ENCODE measurements around the gene GNAI1. TPM values are rescaled to one million over a fixed set of nuclear protein-coding genes. Genes with fewer than 3 reads are reported as not detected.

The GNAI1 gene
- total and polyA plus RNA-seq, 11 donors, result 4.6 to 26.1 (median 14.1) TPM

- no peak for DNase-seq
- Histone ChIP-seq H3K27me3 (no peaks in the 10 kb centered on the region), H3K36me3 (no peaks in the 10 kb centered on the region), H3K4me1 (peaks cover 0 to 42% (median 14%) of the 10 kb centered on the region in 12 donors), H3K27ac (no peak overlapping the region), H3K4me3 (no peak overlapping the region), H3K9me3 (no peaks in the 10 kb centered on the region)
- peak in 1 of 4 donors; percentile 20 for ATAC-seq
- WGBS, 4 donors, result 58 to 64% (median 60%) methylated on average over 5 of the region's 5 CpGs
- no peak for TF ChIP-seq CTCF (IDR thresholded peaks at IDR 0.05)
- TF ChIP-seq POLR2A (IDR thresholded peaks at IDR 0.05), result no peak
- intact Hi-C loops (cut with DNase I), result no loop called here
Measured at GRCh38 chr7:80150611-80151273, 16.1 kb downstream of the GNAI1 start.

GRCh38 chr7:80151274-80151665 lies 16.6 kb downstream of the GNAI1 start:
- DNase-seq (no peak), ATAC-seq (no peak)
- Histone ChIP-seq H3K27me3 (no peaks in the 10 kb centered on the region), H3K4me3 (no peak overlapping the region), H3K9me3 (no peaks in the 10 kb centered on the region), H3K36me3 (no peaks in the 10 kb centered on the region), H3K27ac (no peak overlapping the region), H3K4me1 (peaks cover 0 to 37% (median 11%) of the 10 kb centered on the region in 12 donors)
- intact Hi-C loops (cut with DNase I), result no loop called here
- TF ChIP-seq POLR2A (IDR thresholded peaks at IDR 0.05) (no peak), CTCF (IDR thresholded peaks at IDR 0.05) (no peak)

- WGBS, 4 donors, result 89 to 95% (median 94%) methylated on average over 1 of the region's 1 CpG
- Histone ChIP-seq H3K9me3 (no peaks in the 10 kb centered on the region), H3K27ac (no peak overlapping the region), H3K4me1 (peaks cover 0 to 26% (median 9%) of the 10 kb centered on the region in 12 donors), H3K27me3 (no peaks in the 10 kb centered on the region), H3K4me3 (no peak overlapping the region), H3K36me3 (no peaks in the 10 kb centered on the region)
- intact Hi-C loops (cut with DNase I), result no loop called here
- no peak for ATAC-seq
- TF ChIP-seq POLR2A (IDR thresholded peaks at IDR 0.05), result no peak
- TF ChIP-seq CTCF (IDR thresholded peaks at IDR 0.05), result no peak
- DNase-seq, result no peak
Measured at GRCh38 chr7:80153446-80153845, 18.8 kb downstream of the GNAI1 start.

GRCh38 chr7:80154656-80155333 lies 20.2 kb downstream of the GNAI1 start:
- H3K4me3 ChIP-seq, result no peak overlapping the region
- TF ChIP-seq CTCF (IDR thresholded peaks at IDR 0.05), result no peak
- no peak for TF ChIP-seq POLR2A (IDR thresholded peaks at IDR 0.05)
- H3K4me1 ChIP-seq, result peaks cover 0 to 26% (median 9%) of the 10 kb centered on the region in 12 donors
- no peak overlapping the region for H3K27ac ChIP-seq
- no peaks in the 10 kb centered on the region for H3K27me3 ChIP-seq
- H3K9me3 ChIP-seq, result no peaks in the 10 kb centered on the region
- no peak for ATAC-seq
- intact Hi-C loops (cut with DNase I), result no loop called here
- H3K36me3 ChIP-seq, result no peaks in the 10 kb centered on the region
- DNase-seq, result no peak
